ENCODE measurements around the gene HMCES. TPM values are rescaled to one million over a fixed set of nuclear protein-coding genes. Genes with fewer than 3 reads are reported as not detected.

Gene HMCES
- total RNA-seq, 1 donor from 2014 or later, result 31.4 TPM

DNA sequence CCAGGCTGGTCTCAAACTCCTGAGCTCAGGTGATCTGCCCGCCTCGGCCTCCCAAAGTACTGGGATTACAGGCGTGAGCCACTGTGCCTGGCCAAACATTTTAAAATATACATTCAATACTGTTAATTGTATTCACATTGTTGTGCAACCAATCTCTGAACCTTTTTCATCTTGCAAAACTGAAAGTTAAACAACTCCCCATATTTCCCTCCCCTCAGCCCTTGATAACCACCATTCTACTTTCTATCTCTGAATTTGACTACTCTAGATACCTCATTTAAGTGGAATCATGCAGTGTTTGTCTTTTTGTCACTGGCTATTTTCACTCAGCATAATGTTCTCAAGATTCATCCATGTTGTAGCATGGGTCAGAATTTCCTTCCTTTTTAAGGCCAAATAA lies 30.0 kb downstream of the HMCES start:
- Histone ChIP-seq H3K36me3 (ENCODE audit: control insufficient read depth, insufficient read depth, low read length) (no peaks in the 10 kb centered on the region), H3K4me3 (ENCODE audit: low read depth, low read length) (no peak overlapping the region), H3K27me3 (ENCODE audit: control insufficient read depth, insufficient read depth, low read length) (no peaks in the 10 kb centered on the region)
- no peak for DNase-seq (ENCODE audit: low read depth)
- TF ChIP-seq, protein P1, sequence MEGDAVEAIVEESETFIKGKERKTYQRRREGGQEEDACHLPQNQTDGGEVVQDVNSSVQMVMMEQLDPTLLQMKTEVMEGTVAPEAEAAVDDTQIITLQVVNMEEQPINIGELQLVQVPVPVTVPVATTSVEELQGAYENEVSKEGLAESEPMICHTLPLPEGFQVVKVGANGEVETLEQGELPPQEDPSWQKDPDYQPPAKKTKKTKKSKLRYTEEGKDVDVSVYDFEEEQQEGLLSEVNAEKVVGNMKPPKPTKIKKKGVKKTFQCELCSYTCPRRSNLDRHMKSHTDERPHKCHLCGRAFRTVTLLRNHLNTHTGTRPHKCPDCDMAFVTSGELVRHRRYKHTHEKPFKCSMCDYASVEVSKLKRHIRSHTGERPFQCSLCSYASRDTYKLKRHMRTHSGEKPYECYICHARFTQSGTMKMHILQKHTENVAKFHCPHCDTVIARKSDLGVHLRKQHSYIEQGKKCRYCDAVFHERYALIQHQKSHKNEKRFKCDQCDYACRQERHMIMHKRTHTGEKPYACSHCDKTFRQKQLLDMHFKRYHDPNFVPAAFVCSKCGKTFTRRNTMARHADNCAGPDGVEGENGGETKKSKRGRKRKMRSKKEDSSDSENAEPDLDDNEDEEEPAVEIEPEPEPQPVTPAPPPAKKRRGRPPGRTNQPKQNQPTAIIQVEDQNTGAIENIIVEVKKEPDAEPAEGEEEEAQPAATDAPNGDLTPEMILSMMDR (IDR thresholded peaks at IDR 0.05; ENCODE audit: insufficient read depth, low read length, poor library complexity, severe bottlenecking), result no peak

DNA sequence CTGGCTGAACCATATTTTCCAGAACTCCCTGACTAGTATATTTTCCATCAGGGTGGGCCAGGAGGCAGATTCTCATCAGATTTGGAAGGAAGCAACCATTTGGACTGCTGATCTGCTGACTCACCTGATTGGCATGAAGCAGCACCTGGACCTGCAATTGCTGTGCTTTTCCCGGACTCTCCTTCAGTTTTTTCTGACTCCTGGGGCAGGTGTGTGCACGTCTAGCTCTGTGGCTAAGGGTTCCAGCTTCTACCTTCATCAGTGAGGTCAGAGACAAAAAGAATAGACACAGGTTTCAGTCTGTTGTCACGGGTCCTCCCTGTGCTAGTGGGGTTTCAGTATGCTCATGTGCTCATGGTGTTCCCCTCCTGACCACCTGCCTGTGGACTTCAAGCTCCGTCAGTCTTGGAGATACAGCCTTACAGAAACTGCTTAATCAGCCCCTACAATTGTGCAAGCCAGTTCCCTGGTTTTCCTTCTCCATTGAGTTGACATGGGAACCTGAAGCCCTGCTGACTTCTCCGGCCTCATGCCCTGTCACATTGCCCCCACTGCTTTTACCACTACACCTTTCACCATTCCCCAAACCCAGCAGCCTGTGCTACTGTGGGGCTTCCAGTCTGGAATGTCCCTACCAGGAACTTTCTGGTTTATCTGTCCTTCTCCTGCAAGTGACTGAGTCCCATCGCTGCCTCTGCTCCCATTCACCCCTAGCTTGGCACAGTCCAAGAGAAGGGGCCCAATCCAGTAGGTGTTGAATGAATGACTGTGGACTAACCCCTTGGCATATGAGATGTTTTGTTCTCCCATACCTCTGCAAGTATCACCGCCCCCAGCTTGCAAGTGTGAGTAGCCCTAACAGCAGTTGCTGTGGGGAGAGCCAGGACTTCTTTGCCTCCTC lies 31.7 kb downstream of the HMCES start:
- no peak for DNase-seq (ENCODE audit: low read depth)
- TF ChIP-seq, protein P1 (IDR thresholded peaks at IDR 0.05; ENCODE audit: insufficient read depth, low read length, poor library complexity, severe bottlenecking), result no peak
- Histone ChIP-seq H3K4me3 (ENCODE audit: low read depth, low read length) (no peak overlapping the region), H3K27me3 (ENCODE audit: control insufficient read depth, insufficient read depth, low read length) (no peaks in the 10 kb centered on the region), H3K36me3 (ENCODE audit: control insufficient read depth, insufficient read depth, low read length) (no peaks in the 10 kb centered on the region)

DNA sequence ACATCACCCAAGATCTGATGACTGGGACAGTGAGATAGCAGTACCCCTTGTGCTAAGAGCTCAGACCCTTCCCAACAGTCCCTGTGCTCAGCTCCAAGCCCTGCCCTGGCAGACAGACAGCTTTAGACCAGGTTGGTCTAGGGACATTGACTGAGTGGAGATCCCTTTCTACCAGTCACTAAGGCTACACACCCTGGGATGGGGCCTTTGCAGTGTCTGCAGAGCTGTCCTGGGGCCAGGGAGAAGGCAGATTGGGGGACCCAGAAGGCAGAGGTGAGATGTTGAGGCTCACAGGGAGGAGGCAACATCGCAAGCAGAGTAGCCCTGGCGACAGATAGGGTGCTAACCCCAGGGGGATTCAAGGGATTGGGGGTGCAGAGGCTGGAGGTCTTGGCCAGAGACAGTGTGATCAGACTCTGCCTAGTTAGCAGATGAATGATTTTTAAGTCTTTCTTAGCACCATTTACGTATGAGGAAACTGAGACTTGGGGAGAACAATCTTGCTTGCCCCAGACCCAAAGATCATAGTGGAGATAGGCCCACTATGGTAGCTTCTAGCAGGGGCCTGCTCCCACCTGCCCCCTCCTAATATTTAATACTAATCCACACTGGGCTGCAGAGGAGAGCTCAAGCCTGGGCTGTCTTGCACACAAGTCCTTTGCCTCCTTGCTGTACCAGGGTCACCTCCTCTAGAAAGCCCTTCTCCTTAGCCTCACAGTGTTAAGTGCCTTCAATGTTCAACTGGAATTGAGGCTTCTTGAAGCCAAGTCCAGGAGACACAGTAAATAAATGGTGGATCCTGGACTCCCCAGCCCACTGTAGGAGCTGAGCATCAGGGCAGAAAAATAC lies 32.6 kb downstream of the HMCES start:
- Histone ChIP-seq H3K4me3 (ENCODE audit: low read depth, low read length) (no peak overlapping the region), H3K27me3 (ENCODE audit: control insufficient read depth, insufficient read depth, low read length) (no peaks in the 10 kb centered on the region), H3K36me3 (ENCODE audit: control insufficient read depth, insufficient read depth, low read length) (no peaks in the 10 kb centered on the region)
- no peak for DNase-seq (ENCODE audit: low read depth)
- TF ChIP-seq, protein P1 (IDR thresholded peaks at IDR 0.05; ENCODE audit: insufficient read depth, low read length, poor library complexity, severe bottlenecking), result no peak

DNA sequence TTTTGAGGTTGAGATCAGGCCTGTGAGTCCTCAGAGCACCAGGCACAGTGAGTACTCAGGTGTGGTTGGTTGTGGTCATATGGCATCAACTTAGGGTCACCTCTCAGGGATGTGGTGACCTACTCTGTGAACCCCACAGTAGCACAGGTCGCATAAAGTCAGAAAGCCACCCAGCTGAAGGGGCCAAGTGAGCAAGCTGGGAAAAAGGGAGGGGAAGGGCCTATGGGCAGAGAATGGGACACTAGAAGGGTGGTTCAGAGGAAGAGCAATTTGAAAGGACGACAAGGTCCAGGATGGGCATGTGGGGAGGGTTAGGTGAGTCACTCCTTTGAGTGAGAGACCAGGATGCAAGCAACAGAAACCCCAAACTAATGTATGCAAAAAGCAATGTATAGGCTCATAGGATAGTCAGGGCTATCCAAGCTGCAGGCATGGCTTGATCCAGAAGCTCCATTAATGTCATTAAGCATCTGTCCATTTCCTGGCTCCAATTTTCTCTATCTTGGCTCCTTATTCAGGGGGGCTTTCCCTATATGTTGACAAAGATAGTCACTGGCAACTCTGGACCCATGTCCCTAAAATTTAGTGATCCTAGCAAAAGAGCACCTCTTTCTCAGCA lies 33.5 kb downstream of the HMCES start:
- DNase-seq (ENCODE audit: low read depth), result no peak
- no peaks in the 10 kb centered on the region for H3K27me3 ChIP-seq (ENCODE audit: control insufficient read depth, insufficient read depth, low read length)
- no peaks in the 10 kb centered on the region for H3K36me3 ChIP-seq (ENCODE audit: control insufficient read depth, insufficient read depth, low read length)
- no peak overlapping the region for H3K4me3 ChIP-seq (ENCODE audit: low read depth, low read length)
- TF ChIP-seq, protein P1 (IDR thresholded peaks at IDR 0.05; ENCODE audit: insufficient read depth, low read length, poor library complexity, severe bottlenecking), result no peak

DNA sequence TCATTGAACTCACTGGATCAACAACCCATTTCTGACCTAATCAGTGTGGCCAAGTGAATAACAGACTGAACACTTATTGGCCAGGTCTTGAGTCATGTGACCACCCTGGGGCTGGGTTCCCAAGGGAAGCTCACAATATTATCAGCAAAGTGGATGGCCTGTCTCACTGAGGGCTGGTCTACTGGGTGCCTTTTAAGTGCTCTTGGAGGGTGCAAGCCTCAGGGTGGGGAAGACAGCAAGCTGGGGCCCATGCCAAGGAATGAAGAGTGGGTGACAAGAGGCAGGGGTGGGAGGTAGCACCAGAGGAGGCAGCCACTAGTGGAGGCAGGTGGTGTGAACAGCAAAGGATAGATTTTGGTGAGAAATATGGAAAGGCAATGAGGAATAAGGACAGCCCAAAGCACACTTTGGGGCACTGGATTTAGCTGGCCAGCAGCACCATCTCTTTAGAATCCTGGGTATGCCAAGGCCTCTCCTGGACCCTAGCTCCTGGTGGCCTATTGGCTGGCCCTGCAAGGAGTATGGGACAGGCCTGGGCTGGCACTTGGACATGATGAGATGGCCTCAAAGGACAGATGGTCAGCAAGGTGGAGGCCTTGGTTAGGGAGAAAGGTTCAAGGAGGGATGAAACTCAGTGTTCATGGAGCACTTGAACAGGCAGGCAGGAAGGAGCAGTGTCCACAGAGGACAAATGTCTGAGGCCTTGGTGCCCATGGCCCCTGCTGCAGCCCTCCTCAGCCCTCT lies 34.2 kb downstream of the HMCES start:
- Histone ChIP-seq H3K27me3 (ENCODE audit: control insufficient read depth, insufficient read depth, low read length) (no peaks in the 10 kb centered on the region), H3K36me3 (ENCODE audit: control insufficient read depth, insufficient read depth, low read length) (no peaks in the 10 kb centered on the region), H3K4me3 (ENCODE audit: low read depth, low read length) (no peak overlapping the region)
- no peak for DNase-seq (ENCODE audit: low read depth)
- TF ChIP-seq, protein P1 (IDR thresholded peaks at IDR 0.05; ENCODE audit: insufficient read depth, low read length, poor library complexity, severe bottlenecking), result no peak

Measured in kidney epithelial cell (primary cell).